GM19099 (cell line): Measurements from ENCODE around the gene FOXO3.

Experiments
- POLR2A ChIP-seq: IDR thresholded peaks from 3 replicates; pipeline ENCODE4 v1.6.1; 2011; ENCODE audit warnings: low read depth; ENCODE audit not compliant: insufficient read length; ENCODE audit errors: extremely low read depth

The FOXO3 gene

GRCh38 chr6:108596956-108597355 lies 36.2 kb downstream of the FOXO3 start:
- no peak for TF ChIP-seq POLR2A

- TF ChIP-seq POLR2A: no peak
Observed at GRCh38 chr6:108597572-108598304, 37.0 kb downstream of the FOXO3 start.

DNA sequence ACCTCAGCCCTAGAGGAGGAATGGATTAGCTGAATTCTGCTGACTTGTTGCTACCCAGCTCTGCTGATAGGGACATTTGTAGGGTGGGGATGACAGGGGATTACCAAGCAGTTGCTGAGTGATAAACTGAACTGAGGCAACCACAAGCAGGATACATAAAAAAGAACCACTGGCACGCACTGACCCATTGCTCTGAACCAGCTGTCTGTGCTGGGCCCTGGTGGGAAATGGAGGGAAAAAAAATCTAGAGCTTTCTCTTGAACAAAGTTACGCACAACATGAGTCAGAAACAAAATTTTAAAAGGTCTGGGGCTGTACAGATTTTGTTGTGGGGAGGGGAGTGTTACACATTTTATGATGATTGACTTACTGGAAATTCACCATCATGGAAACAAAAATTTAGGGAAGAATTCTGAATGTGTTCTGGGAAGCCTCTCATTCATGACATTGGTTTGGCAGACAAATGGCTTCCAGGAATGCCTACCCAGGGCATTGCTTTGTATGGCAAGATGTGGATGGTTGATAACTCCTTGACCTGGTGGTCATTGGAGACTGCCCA lies 37.7 kb downstream of the FOXO3 start:
- no peak for TF ChIP-seq POLR2A

- no peak for TF ChIP-seq POLR2A
Observed at GRCh38 chr6:108604156-108604555, 43.4 kb downstream of the FOXO3 start.

DNA sequence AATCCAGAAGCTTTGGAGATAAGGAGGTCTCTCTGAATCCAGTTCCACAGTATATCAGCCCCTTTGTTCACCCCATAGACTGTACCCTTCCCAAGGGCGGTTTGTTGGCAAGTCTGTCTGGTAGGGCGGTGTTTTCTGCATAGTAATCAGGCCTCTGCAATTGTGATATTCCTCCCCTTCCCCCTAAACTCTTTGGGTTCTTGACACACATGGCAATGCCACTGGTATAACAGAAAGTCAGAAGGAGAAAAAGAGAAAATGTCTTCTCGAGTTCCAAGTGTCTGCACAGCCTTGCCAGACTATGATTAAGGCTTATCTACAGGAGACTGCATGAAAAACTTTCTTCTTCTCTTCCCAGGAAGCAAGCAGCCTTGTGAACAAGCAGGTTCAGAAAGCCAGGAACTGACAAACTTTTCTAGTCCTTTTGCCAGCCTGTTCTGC lies 45.6 kb downstream of the FOXO3 start:
- TF ChIP-seq POLR2A: no peak

DNA sequence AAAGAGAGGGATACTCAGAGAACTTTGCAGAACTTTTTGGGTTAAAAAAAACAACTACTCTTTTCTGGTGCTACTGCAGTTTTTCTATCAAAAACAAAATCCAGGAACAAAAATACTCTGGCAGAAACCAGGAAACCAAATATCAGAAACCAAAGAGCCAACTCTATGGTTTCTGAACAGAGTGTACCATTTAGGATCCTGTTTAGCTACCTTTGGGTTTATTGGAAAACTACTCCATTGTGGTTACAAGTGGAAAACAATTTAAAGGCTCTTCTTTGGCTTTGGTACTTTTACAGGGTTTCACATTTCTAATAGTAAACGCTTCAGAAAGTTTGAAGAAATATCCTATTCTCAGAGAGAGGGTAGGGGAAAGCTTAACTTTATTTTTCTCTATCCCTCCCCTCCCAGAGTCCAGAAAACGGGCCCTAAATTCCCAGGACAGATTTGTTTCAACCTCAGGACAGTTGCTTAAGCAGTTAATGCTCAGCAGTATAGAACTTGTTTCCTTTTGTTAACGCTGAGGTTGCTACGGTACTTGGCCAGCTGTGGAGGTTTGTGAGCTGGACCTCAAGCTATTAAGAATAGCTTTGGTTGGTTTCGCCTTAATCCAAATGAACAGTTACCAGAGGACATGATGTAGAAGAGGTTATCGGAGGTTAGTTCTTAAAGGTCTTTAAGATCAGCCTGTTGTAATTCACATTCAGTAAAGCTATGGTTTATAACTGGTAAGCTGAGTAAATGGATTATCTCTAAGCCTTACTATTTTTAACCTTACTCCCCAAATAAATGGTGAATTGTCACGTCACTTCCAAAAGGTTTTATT lies 47.9 kb downstream of the FOXO3 start:
- no peak for TF ChIP-seq POLR2A

DNA sequence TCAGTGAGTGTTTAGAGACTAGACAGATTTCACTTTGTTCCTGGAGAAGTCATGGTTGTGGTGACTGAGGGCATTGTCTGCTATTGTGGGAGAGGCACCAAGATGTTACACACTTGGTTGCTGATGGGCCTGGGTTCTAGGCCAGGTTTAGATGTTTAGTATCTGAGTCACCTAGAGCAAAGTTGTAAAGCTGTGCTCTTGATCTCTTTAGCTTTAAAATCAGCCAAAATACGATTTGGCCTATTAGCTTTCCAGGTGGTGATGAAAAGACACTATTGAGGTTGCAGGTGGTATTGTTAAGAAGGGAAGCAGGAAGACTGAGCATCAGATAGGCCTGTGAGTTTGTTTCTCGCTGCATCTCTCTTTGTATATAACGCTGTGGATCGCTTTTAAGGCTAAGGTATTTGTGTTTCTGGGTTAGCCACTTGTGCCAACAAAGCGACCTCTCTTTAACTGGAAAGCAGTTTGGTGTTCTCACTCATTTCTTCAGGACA lies 48.6 kb downstream of the FOXO3 start:
- TF ChIP-seq POLR2A: no peak

DNA sequence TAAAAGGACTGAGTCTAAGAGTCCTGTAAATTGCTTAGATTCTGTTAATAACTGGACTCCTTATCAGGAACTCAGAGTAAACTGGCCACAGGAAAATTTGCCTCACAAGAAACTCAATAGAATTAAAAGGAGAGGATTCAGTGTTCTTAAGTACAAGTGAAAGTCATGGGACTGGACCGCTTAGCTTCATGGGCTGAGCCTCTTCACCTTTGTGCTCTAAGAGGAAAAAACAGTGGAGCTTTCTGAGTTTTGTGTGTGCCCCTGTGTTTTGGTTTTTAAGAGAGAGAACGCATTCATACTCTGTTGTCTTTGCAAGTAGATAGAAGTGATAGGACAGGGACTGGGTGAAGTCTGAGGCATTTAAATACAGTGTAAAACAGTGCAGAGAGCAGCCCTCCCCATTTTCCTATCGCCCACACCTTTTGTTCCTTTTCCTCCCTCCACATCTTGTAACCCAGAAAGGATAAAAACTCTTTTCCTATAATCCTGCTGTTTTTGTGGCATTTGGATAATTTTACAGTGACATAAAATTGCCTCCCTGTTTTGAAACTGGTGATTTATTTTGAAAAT lies 49.6 kb downstream of the FOXO3 start:
- TF ChIP-seq POLR2A: no peak

GRCh38 chr6:108610957-108611586 lies 50.4 kb downstream of the FOXO3 start:
- no peak for TF ChIP-seq POLR2A

DNA sequence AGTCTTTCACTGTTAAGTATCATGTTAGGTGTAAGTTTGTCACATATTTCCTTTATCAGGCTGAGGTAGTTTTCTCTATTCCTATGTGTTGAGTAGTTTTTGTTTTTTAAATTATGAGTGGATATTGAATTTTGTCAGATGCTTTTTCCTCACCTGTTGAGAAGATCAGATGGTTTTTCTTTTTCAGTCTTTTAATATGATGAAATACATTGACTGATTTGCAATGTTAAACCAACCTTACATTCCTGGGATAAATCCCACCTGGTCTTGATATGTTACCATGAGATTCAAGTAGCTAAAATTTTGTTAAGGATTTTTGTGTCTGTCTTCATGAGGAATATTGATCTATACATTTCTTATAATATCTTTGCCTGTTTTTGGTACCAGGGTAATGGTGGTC lies 52.1 kb downstream of the FOXO3 start:
- no peak for TF ChIP-seq POLR2A

DNA sequence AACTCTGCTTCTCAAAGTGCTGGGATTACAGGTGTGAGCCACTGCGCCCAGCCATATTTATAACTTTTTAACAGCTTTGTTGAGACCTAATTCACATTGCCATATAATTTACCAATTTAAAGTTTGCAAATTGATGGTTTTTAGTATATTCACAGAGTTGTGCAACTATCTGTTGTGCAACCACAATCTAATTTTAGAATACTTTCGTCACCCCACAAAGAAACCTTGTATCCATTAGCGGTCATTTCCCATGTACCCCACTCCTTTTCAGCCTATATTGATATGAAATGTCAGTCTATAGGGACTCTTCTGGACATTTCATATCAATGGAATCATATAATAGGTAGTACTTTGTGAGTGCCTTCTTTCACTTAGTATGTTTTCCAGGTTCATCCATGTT lies 55.8 kb downstream of the FOXO3 start:
- TF ChIP-seq POLR2A: no peak

GRCh38 chr6:108616973-108617372 lies 56.3 kb downstream of the FOXO3 start:
- no peak for TF ChIP-seq POLR2A

DNA sequence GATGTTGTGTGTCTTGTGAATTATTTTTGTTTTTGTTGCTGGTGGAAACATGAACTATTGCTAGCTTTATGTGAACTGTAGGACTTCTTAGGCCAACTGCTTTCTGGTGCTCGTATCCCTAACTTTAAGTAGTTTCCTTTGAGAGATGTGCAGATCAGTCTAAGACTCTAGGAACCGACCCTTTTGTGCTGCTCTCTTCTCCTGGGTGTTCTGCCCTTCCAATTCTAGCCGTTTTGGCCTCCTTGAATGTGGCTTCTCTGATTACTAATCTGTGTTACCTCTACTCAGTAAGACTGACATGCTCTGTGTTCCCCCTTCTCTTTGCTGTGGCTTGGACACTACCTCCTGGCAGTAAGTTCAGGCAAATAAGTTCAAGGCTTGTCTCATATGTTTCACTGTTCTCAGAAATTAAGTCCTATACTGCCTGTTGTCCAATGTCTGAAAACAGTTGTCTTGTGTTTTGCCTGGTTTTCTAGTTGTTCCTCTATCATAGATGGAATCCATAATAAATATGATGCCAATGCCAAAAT lies 58.0 kb downstream of the FOXO3 start:
- TF ChIP-seq POLR2A: no peak

DNA sequence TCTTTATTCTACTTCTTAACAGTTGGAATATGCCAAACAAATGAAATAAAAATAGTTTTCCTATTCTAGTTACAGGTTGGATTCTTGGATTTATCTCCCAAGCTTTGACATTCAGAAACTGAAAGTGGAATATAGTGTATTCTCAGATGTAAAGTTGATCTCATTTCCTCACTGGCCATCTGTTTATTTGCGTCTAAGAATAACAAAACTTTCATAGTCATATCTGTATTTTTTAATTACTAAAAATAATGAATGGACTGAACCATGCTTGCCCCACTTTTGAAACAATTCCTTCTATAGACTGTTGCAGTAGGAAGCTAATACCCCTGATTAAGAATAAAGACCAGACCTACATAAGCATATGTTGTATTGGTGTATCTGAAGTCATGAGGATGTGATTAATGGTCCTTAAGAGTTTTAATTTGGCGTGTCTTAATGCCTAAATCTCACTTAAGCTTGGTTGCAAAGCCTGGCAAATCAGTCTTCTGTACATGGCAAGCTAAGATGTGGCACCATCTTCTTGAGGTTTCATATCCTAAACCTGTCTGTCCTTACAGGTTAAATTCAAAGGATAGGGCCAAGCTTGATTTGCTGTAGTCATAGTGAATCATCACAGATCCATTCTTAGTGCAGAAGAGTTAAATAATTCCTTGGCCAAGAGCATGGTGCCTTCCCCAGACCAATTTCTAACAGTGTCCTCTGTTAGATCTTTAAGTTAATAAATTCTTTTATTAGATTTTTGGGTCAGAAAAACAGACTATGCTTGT lies 58.9 kb downstream of the FOXO3 start:
- no peak for TF ChIP-seq POLR2A

DNA sequence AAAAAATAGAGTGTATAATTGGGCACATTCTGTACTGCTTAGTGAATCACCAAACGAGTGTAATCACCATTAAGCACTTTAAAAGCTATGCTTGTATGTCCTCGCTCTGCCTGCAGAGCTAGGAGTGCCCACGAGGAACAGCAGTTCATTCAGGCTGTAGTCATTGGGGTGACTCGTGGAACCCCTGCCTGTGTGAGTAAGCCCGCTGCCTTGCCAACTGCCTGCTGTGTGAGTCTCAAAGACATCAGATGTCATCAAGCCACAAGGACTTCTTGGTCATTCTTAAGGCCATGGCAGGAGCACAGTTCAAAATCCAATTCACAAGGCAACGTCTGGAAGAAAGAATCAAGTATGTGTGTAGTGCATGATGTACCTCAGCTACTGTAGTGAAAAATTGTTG lies 60.4 kb downstream of the FOXO3 start:
- no peak for TF ChIP-seq POLR2A
